Body of pancreas (tissue), 4 donors: ENCODE measurements around the gene TRPM7. TPM values are rescaled to one million over a fixed set of nuclear protein-coding genes. Genes with fewer than 3 reads are reported as not detected.
"Not testable (repeated sequence)": the region's sequence is repeated elsewhere in the genome, so short reads cannot be mapped to it uniquely, and the experiment has no call there.

Experiments used
- ATAC-seq: fragments of 150-250 bp; one replicate; pipeline ENCODE4 v1.9.1; 2016
- DNase-seq, 4 donors: peaks; one replicate each; pipeline ENCODE4 v3.0.0-alpha.2; 2019
- H3K27ac ChIP-seq, 4 donors: fragments of 200-600 bp; sonication (generic); 1 replicate in 3 of 4; 2 replicates in 1 of 4; pipeline versions ENCODE4 v1.5.1 to v1.6.1; 2016 to 2019; ENCODE audit warnings: mild to moderate bottlenecking in 1 of 4, mixed read lengths in 1 of 4, moderate library complexity in 1 of 4
- H3K27me3 ChIP-seq, 2 donors: fragments of 200-600 bp; sonication (generic); one replicate each; pipeline ENCODE4 v1.6.0; 2016; ENCODE audit warnings: mild to moderate bottlenecking in 1 of 2
- H3K36me3 ChIP-seq, 2 donors: fragments of 200-600 bp; sonication (generic); replicated peaks in 1 of 2; 2 replicates each; pipeline ENCODE4 v1.5.1; 2016; ENCODE audit warnings: low read depth in 2 of 2; ENCODE audit not compliant: insufficient read depth in 1 of 2
- H3K4me1 ChIP-seq: fragments of 200-600 bp; sonication (generic); one replicate; pipeline ENCODE4 v1.6.0; 2016
- H3K4me3 ChIP-seq, 2 donors: fragments of 200-600 bp; sonication (generic); 1 replicate in 1 of 2; 2 replicates in 1 of 2; pipeline ENCODE4 v1.5.1; 2016 to 2019
- H3K9me3 ChIP-seq, 3 donors: fragments of 200-600 bp; sonication (generic); 1 replicate in 2 of 3; 2 replicates in 1 of 3; pipeline ENCODE4 v1.5.1; 2016
- CTCF ChIP-seq, 7 experiments: fragments of 450-650 bp in 4 of 7; fragments of 200-600 bp in 3 of 7; sonication (generic) in 3 of 7; IDR thresholded peaks; one replicate each; pipeline ENCODE4 v1.5.1; 2016 to 2019; ENCODE audit warnings: antibody characterized with exemption in 7 of 7
- POLR2A ChIP-seq, 3 donors: fragments of 450-650 bp; IDR thresholded peaks; one replicate each; pipeline ENCODE4 v1.6.1; 2016; ENCODE audit warnings: antibody characterized with exemption in 3 of 3, mild to moderate bottlenecking in 2 of 3
- WGBS, 2 donors: methylation state at CpG; one replicate each; pipeline ENCODE4 v1.1.5; 2017; 5-methylcytosine and 5-hydroxymethylcytosine counted together
- intact Hi-C: fragments of 100-400 bp; cut with DNase I; formaldehyde crosslinking; loops from one replicate; pipeline ENCODE4 v1.15.1; 2023
- total RNA-seq, 2 donors: library from RNA; depleted of rRNA; stranded (reverse); fragments of >200 nt; gene quantifications; one replicate each; pipeline ENCODE4 v1.1.0, GENCODE V29; 2016

Gene TRPM7
- total RNA-seq, 2 donors from 2014 or later: 40.9 to 43.3 TPM

- intact Hi-C loops: no loop called here
- Histone ChIP-seq H3K9me3 (no peaks in the 10 kb centered on the region), H3K27me3 (no peaks in the 10 kb centered on the region), H3K4me1 (no peaks in the 10 kb centered on the region), H3K4me3 (no peak overlapping the region), H3K36me3 (no peaks in the 10 kb centered on the region), H3K27ac (no peak overlapping the region)
- TF ChIP-seq POLR2A (IDR thresholded peaks at IDR 0.05): no peak
- TF ChIP-seq CTCF (IDR thresholded peaks at IDR 0.05): no peak
- ATAC-seq: no peak
- no peak for DNase-seq
- 72 to 74% methylated on average over 4 of the region's 4 CpGs for WGBS, 2 donors
Observed at GRCh38 chr15:50697109-50697797, 10.7 kb upstream of the TRPM7 start.

GRCh38 chr15:50694634-50695165 is 8.1 kb upstream of the TRPM7 start:
- H3K9me3 ChIP-seq, intact Hi-C loops, DNase-seq, ATAC-seq, H3K27me3 ChIP-seq, H3K4me3 ChIP-seq, H3K36me3 ChIP-seq, H3K27ac ChIP-seq, H3K4me1 ChIP-seq: not testable (repeated sequence)
- WGBS, 2 donors: 95 to 97% methylated on average over 9 of the region's 9 CpGs

GRCh38 chr15:50687302-50687902 is 805 bp upstream of the TRPM7 start:
- no peak for TF ChIP-seq CTCF (IDR thresholded peaks at IDR 0.05)
- TF ChIP-seq POLR2A (IDR thresholded peaks at IDR 0.05): no peak
- Histone ChIP-seq H3K9me3 (no peaks in the 10 kb centered on the region), H3K27ac (peak overlapping the region; percentile 76 to 95 (median 93)), H3K27me3 (no peaks in the 10 kb centered on the region), H3K36me3 (no peaks in the 10 kb centered on the region), H3K4me3 (no peak overlapping the region), H3K4me1 (peaks cover 38% of the 10 kb centered on the region)
- WGBS, 2 donors: 29 to 33% methylated on average over 10 of the region's 10 CpGs
- DNase-seq (no peak), ATAC-seq (peak; percentile 3)
- intact Hi-C loops: loop anchor here (10.0 kb wide), 1 partner anchor 77 kb away; the partner anchor contains the start of gene SPPL2A

- 0 to 1% methylated on average over 14 to 30 of the region's 30 CpGs for WGBS, 2 donors
- H3K27ac ChIP-seq: peak overlapping the region; percentile 76 to 95 (median 93)
- peak; percentile 62 to 74 (median 67) for DNase-seq
- H3K9me3 ChIP-seq: no peaks in the 10 kb centered on the region
- H3K36me3 ChIP-seq: no peaks in the 10 kb centered on the region
- H3K27me3 ChIP-seq: no peaks in the 10 kb centered on the region
- TF ChIP-seq CTCF (IDR thresholded peaks at IDR 0.05): no peak
- no peak for TF ChIP-seq POLR2A (IDR thresholded peaks at IDR 0.05)
- ATAC-seq: peak; percentile 67
- peaks cover 38% of the 10 kb centered on the region for H3K4me1 ChIP-seq
- intact Hi-C loops: loop anchor here (10.0 kb wide), 1 partner anchor 79 kb away; the partner anchor contains the start of gene SPPL2A
- H3K4me3 ChIP-seq: peak overlapping the region; percentile 6 to 70
Observed at GRCh38 chr15:50685976-50686468, 575 bp downstream of the TRPM7 start.
